ENCODE results near the gene ZNF335.

DNA sequence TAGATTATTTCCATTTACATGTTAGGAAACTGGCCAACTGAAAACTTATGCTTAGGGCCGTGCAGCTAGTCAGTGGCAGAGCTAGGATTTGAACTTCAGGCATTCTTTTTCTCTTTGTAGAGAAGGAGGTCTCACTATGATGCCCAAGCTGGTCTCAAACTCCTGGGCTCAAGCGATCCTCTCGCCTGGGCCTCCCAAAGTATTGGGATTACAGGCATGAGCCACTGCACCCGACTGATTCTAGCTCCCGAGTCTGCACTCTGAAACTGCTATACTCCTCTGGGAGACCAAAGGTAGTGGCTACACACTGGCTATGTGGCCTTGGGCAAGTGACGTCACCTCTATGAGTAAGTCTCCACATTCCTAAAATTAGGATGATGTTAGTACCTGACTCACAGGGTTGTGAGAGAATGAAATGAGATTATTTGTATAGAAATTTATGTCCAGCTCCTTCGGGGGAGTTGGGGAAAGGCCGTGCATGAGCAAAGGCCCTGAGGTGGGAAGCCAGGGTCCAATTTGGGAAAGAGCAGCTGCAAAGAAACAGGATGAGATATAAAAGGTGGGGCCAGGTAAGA is 66.4 kb downstream of the ZNF335 start:
- no peak for TF ChIP-seq POLR2AphosphoS5 (IDR thresholded peaks at IDR 0.05; ENCODE audit: low read depth, low read length)
- no peak for TF ChIP-seq TAF1 (IDR thresholded peaks at IDR 0.05; ENCODE audit: borderline replicate concordance, low read depth, low read length)
- TF ChIP-seq POLR2A (IDR thresholded peaks at IDR 0.05; ENCODE audit: low read depth, low read length), result no peak
